ENCODE results near the gene CTNNA2.

Gene CTNNA2

GRCh38 chr2:80610108-80610507 lies 1097.3 kb downstream of the CTNNA2 start:
- no peak overlapping the region for H3K9ac ChIP-seq (ENCODE audit: low read length in 5 of 5)
- no peaks in the 10 kb centered on the region for H3K27me3 ChIP-seq (ENCODE audit: control insufficient read depth in 5 of 5, insufficient read depth in 4 of 5, low read length in 5 of 5)
- peaks cover 0 to 2% (median 0%) of the 10 kb centered on the region in 5 donors for H3K9me3 ChIP-seq (ENCODE audit: control insufficient read depth in 5 of 5, low read length in 5 of 5)
- H3K4me3 ChIP-seq (ENCODE audit: low read depth in 1 of 5, low read length in 5 of 5): no peak overlapping the region
- no peaks in the 10 kb centered on the region for H3K4me1 ChIP-seq (ENCODE audit: control insufficient read depth in 5 of 5, insufficient read depth in 5 of 5, low read length in 5 of 5)
- no peak overlapping the region for H3K27ac ChIP-seq (ENCODE audit: low read depth, low read length)
- H3K36me3 ChIP-seq (ENCODE audit: control insufficient read depth in 5 of 5, insufficient read depth in 5 of 5, low read length in 5 of 5): no peaks in the 10 kb centered on the region

- Histone ChIP-seq H3K27ac (ENCODE audit: low read depth, low read length) (no peak overlapping the region), H3K4me3 (ENCODE audit: low read depth in 1 of 5, low read length in 5 of 5) (no peak overlapping the region), H3K9ac (ENCODE audit: low read length in 5 of 5) (no peak overlapping the region), H3K9me3 (ENCODE audit: control insufficient read depth in 5 of 5, low read length in 5 of 5) (peaks cover 0 to 2% (median 0%) of the 10 kb centered on the region in 5 donors), H3K4me1 (ENCODE audit: control insufficient read depth in 5 of 5, insufficient read depth in 5 of 5, low read length in 5 of 5) (peaks cover 0 to 13% (median 0%) of the 10 kb centered on the region in 5 donors), H3K36me3 (ENCODE audit: control insufficient read depth in 5 of 5, insufficient read depth in 5 of 5, low read length in 5 of 5) (no peaks in the 10 kb centered on the region), H3K27me3 (ENCODE audit: control insufficient read depth in 5 of 5, insufficient read depth in 4 of 5, low read length in 5 of 5) (no peaks in the 10 kb centered on the region)
These were observed 1108.8 kb downstream of the CTNNA2 start for GRCh38 chr2:80621656-80622055.

- Histone ChIP-seq H3K9me3 (ENCODE audit: control insufficient read depth in 5 of 5, low read length in 5 of 5) (no peaks in the 10 kb centered on the region), H3K27ac (ENCODE audit: low read depth, low read length) (no peak overlapping the region), H3K9ac (ENCODE audit: low read length in 5 of 5) (no peak overlapping the region), H3K4me3 (ENCODE audit: low read depth in 1 of 5, low read length in 5 of 5) (no peak overlapping the region), H3K27me3 (ENCODE audit: control insufficient read depth in 5 of 5, insufficient read depth in 4 of 5, low read length in 5 of 5) (no peaks in the 10 kb centered on the region), H3K36me3 (ENCODE audit: control insufficient read depth in 5 of 5, insufficient read depth in 5 of 5, low read length in 5 of 5) (no peaks in the 10 kb centered on the region), H3K4me1 (ENCODE audit: control insufficient read depth in 5 of 5, insufficient read depth in 5 of 5, low read length in 5 of 5) (peaks cover 0 to 6% (median 0%) of the 10 kb centered on the region in 5 donors)
These were observed 1111.2 kb downstream of the CTNNA2 start for GRCh38 chr2:80624062-80624461.

GRCh38 chr2:80634590-80634989 lies 1121.7 kb downstream of the CTNNA2 start:
- Histone ChIP-seq H3K27ac (ENCODE audit: low read depth, low read length) (no peak overlapping the region), H3K9me3 (ENCODE audit: control insufficient read depth in 5 of 5, low read length in 5 of 5) (peaks cover 0 to 3% (median 0%) of the 10 kb centered on the region in 5 donors), H3K9ac (ENCODE audit: low read length in 5 of 5) (no peak overlapping the region), H3K4me1 (ENCODE audit: control insufficient read depth in 5 of 5, insufficient read depth in 5 of 5, low read length in 5 of 5) (no peaks in the 10 kb centered on the region), H3K4me3 (ENCODE audit: low read depth in 1 of 5, low read length in 5 of 5) (no peak overlapping the region), H3K27me3 (ENCODE audit: control insufficient read depth in 5 of 5, insufficient read depth in 4 of 5, low read length in 5 of 5) (no peaks in the 10 kb centered on the region), H3K36me3 (ENCODE audit: control insufficient read depth in 5 of 5, insufficient read depth in 5 of 5, low read length in 5 of 5) (no peaks in the 10 kb centered on the region)

- Histone ChIP-seq H3K4me3 (ENCODE audit: low read depth in 1 of 5, low read length in 5 of 5) (no peak overlapping the region), H3K27me3 (ENCODE audit: control insufficient read depth in 5 of 5, insufficient read depth in 4 of 5, low read length in 5 of 5) (no peaks in the 10 kb centered on the region), H3K36me3 (ENCODE audit: control insufficient read depth in 5 of 5, insufficient read depth in 5 of 5, low read length in 5 of 5) (no peaks in the 10 kb centered on the region), H3K9me3 (ENCODE audit: control insufficient read depth in 5 of 5, low read length in 5 of 5) (peaks cover 0 to 3% (median 0%) of the 10 kb centered on the region in 5 donors), H3K4me1 (ENCODE audit: control insufficient read depth in 5 of 5, insufficient read depth in 5 of 5, low read length in 5 of 5) (no peaks in the 10 kb centered on the region), H3K9ac (ENCODE audit: low read length in 5 of 5) (no peak overlapping the region), H3K27ac (ENCODE audit: low read depth, low read length) (no peak overlapping the region)
These were observed 1125.9 kb downstream of the CTNNA2 start for GRCh38 chr2:80638783-80639182.

- H3K4me1 ChIP-seq (ENCODE audit: control insufficient read depth in 5 of 5, insufficient read depth in 5 of 5, low read length in 5 of 5): no peaks in the 10 kb centered on the region
- H3K9ac ChIP-seq (ENCODE audit: low read length in 5 of 5): no peak overlapping the region
- no peaks in the 10 kb centered on the region for H3K36me3 ChIP-seq (ENCODE audit: control insufficient read depth in 5 of 5, insufficient read depth in 5 of 5, low read length in 5 of 5)
These were observed 1129.6 kb downstream of the CTNNA2 start for GRCh38 chr2:80642465-80642864.

GRCh38 chr2:80643598-80643997 lies 1130.7 kb downstream of the CTNNA2 start:
- Histone ChIP-seq H3K27ac (ENCODE audit: low read depth, low read length) (no peak overlapping the region), H3K4me1 (ENCODE audit: control insufficient read depth in 5 of 5, insufficient read depth in 5 of 5, low read length in 5 of 5) (no peaks in the 10 kb centered on the region), H3K9me3 (ENCODE audit: control insufficient read depth in 5 of 5, low read length in 5 of 5) (no peaks in the 10 kb centered on the region), H3K36me3 (ENCODE audit: control insufficient read depth in 5 of 5, insufficient read depth in 5 of 5, low read length in 5 of 5) (no peaks in the 10 kb centered on the region), H3K4me3 (ENCODE audit: low read depth in 1 of 5, low read length in 5 of 5) (no peak overlapping the region), H3K9ac (ENCODE audit: low read length in 5 of 5) (no peak overlapping the region), H3K27me3 (ENCODE audit: control insufficient read depth in 5 of 5, insufficient read depth in 4 of 5, low read length in 5 of 5) (no peaks in the 10 kb centered on the region)

More at GRCh38 chr2:80642465-80642864, 1129.6 kb downstream of the CTNNA2 start:
- peaks cover 0 to 3% (median 0%) of the 10 kb centered on the region in 5 donors for H3K9me3 ChIP-seq (ENCODE audit: control insufficient read depth in 5 of 5, low read length in 5 of 5)
- no peak overlapping the region for H3K27ac ChIP-seq (ENCODE audit: low read depth, low read length)
- H3K4me3 ChIP-seq (ENCODE audit: low read depth in 1 of 5, low read length in 5 of 5): no peak overlapping the region
- H3K27me3 ChIP-seq (ENCODE audit: control insufficient read depth in 5 of 5, insufficient read depth in 4 of 5, low read length in 5 of 5): no peaks in the 10 kb centered on the region

- Histone ChIP-seq H3K9ac (ENCODE audit: low read length in 5 of 5) (no peak overlapping the region), H3K27ac (ENCODE audit: low read depth, low read length) (no peak overlapping the region), H3K4me3 (ENCODE audit: low read depth in 1 of 5, low read length in 5 of 5) (no peak overlapping the region), H3K27me3 (ENCODE audit: control insufficient read depth in 5 of 5, insufficient read depth in 4 of 5, low read length in 5 of 5) (no peaks in the 10 kb centered on the region), H3K9me3 (ENCODE audit: control insufficient read depth in 5 of 5, low read length in 5 of 5) (peaks cover 0 to 11% (median 3%) of the 10 kb centered on the region in 5 donors), H3K36me3 (ENCODE audit: control insufficient read depth in 5 of 5, insufficient read depth in 5 of 5, low read length in 5 of 5) (no peaks in the 10 kb centered on the region), H3K4me1 (ENCODE audit: control insufficient read depth in 5 of 5, insufficient read depth in 5 of 5, low read length in 5 of 5) (peaks cover 0 to 5% (median 4%) of the 10 kb centered on the region in 5 donors)
These were observed 1138.6 kb downstream of the CTNNA2 start for GRCh38 chr2:80651435-80651834.

GRCh38 chr2:80655265-80655664 lies 1142.4 kb downstream of the CTNNA2 start:
- H3K9me3 ChIP-seq (ENCODE audit: control insufficient read depth in 5 of 5, low read length in 5 of 5): peaks cover 0 to 16% (median 3%) of the 10 kb centered on the region in 5 donors
- no peak overlapping the region for H3K4me3 ChIP-seq (ENCODE audit: low read depth in 1 of 5, low read length in 5 of 5)
- no peak overlapping the region for H3K9ac ChIP-seq (ENCODE audit: low read length in 5 of 5)
- H3K27me3 ChIP-seq (ENCODE audit: control insufficient read depth in 5 of 5, insufficient read depth in 4 of 5, low read length in 5 of 5): no peaks in the 10 kb centered on the region
- H3K36me3 ChIP-seq (ENCODE audit: control insufficient read depth in 5 of 5, insufficient read depth in 5 of 5, low read length in 5 of 5): no peaks in the 10 kb centered on the region
- peaks cover 0 to 5% (median 4%) of the 10 kb centered on the region in 5 donors for H3K4me1 ChIP-seq (ENCODE audit: control insufficient read depth in 5 of 5, insufficient read depth in 5 of 5, low read length in 5 of 5)
- H3K27ac ChIP-seq (ENCODE audit: low read depth, low read length): no peak overlapping the region

GRCh38 chr2:80670763-80671162 lies 1157.9 kb downstream of the CTNNA2 start:
- Histone ChIP-seq H3K27me3 (ENCODE audit: control insufficient read depth in 5 of 5, insufficient read depth in 4 of 5, low read length in 5 of 5) (no peaks in the 10 kb centered on the region), H3K9ac (ENCODE audit: low read length in 5 of 5) (no peak overlapping the region), H3K36me3 (ENCODE audit: control insufficient read depth in 5 of 5, insufficient read depth in 5 of 5, low read length in 5 of 5) (no peaks in the 10 kb centered on the region), H3K4me3 (ENCODE audit: low read depth in 1 of 5, low read length in 5 of 5) (no peak overlapping the region), H3K4me1 (ENCODE audit: control insufficient read depth in 5 of 5, insufficient read depth in 5 of 5, low read length in 5 of 5) (no peaks in the 10 kb centered on the region), H3K27ac (ENCODE audit: low read depth, low read length) (no peak overlapping the region), H3K9me3 (ENCODE audit: control insufficient read depth in 5 of 5, low read length in 5 of 5) (no peaks in the 10 kb centered on the region)

GRCh38 chr2:80687524-80687923 lies 1174.7 kb downstream of the CTNNA2 start:
- no peak overlapping the region for H3K9ac ChIP-seq (ENCODE audit: low read length in 5 of 5)
- H3K27ac ChIP-seq (ENCODE audit: low read depth, low read length): no peak overlapping the region

More at GRCh38 chr2:80687524-80687923, 1174.7 kb downstream of the CTNNA2 start:
- peaks cover 0 to 5% (median 0%) of the 10 kb centered on the region in 5 donors for H3K9me3 ChIP-seq (ENCODE audit: control insufficient read depth in 5 of 5, low read length in 5 of 5)
- no peaks in the 10 kb centered on the region for H3K4me1 ChIP-seq (ENCODE audit: control insufficient read depth in 5 of 5, insufficient read depth in 5 of 5, low read length in 5 of 5)
- H3K36me3 ChIP-seq (ENCODE audit: control insufficient read depth in 5 of 5, insufficient read depth in 5 of 5, low read length in 5 of 5): no peaks in the 10 kb centered on the region
- no peaks in the 10 kb centered on the region for H3K27me3 ChIP-seq (ENCODE audit: control insufficient read depth in 5 of 5, insufficient read depth in 4 of 5, low read length in 5 of 5)
- no peak overlapping the region for H3K4me3 ChIP-seq (ENCODE audit: low read depth in 1 of 5, low read length in 5 of 5)
